ENCODE data around the gene PMPCB.
A peak's percentile ranks its signal among the peaks of the same experiment; 100 is the strongest.

The PMPCB gene

GRCh38 chr7:103325744-103326143 lies 28.5 kb downstream of the PMPCB start:
- no peak for DNase-seq (ENCODE audit: low read depth)

GRCh38 chr7:103336761-103337160 lies 39.5 kb downstream of the PMPCB start:
- no peak for DNase-seq (ENCODE audit: low read depth)

DNA sequence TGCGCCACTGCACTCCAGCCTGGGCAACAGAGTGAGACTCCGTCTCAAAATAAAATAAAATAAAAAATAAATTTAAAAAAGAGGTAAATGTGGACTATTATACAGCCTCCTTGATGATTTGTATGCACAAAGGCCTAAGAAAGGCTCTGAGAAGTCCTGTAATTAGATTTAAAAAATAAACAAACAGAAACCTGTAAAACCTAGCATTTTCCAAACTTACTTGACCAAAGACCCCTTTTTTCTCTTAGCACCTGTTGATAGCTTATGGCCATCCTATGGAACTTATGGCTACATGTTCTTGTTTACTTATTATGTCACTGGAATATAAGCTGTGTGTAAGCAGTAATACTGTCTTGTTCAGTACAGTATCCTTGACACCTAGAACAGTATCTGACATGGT lies 41.6 kb downstream of the PMPCB start:
- no peak for DNase-seq (ENCODE audit: low read depth)

- DNase-seq (ENCODE audit: low read depth) = no peak
Observed at GRCh38 chr7:103341466-103341865, 44.2 kb downstream of the PMPCB start.

DNA sequence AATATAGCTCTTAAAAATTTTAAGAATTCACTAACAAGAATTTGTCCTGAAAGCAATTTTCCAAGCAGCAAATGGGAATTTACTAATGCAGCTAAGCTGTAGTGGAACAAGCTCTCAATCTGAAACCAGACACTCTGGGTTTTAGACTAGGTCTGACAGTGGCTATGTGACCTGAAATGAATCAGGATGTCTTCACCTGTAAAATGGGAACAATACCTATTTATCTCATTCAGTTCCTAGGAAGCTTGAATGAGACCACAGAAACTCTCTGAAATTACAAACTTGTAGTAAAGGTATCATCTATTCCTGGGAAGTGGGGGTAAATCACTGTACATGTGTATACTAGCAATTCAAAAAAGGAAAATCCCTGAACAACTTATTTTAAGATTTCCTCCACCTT lies 46.1 kb downstream of the PMPCB start:
- no peak for DNase-seq (ENCODE audit: low read depth)

GRCh38 chr7:103343758-103344452 lies 46.7 kb downstream of the PMPCB start:
- DNase-seq (ENCODE audit: low read depth) = peak; percentile 7

DNA sequence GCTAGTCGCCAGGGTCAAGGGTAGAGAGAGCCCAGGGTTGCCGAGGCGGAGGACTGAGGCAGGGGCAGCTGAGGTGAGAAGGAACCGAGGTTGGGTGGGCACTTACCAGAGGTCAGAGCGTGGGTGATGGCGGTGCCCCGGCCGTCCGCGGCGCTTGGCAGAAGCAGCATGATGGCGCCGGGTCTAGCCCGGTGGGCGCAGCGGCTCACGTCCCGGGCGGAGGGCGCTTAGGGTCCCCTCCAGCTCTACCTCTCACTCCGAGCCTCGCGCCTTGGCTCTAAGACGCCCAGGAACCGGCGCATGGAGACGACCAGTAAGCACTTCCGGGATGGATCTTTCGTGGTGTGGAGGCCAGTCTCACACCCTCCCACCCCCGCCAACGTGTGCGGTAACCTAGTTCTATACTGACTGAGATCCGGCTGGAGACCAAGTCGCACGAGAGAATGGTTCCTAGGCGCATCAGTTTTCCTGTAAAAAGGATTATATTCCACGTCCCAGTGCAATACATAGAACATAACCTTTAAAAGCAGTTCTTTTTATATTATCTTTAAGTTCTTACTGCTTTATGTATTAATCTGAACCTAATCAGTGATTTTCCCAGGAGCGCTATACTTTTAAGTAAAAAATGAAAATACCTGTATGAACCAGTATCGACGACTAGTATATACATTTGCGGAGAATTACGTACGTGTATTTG lies 47.4 kb downstream of the PMPCB start, which contains the start of gene DNAJC2:
Gene DNAJC2 (minus strand): TSS at position 315 of the 697 bp plus-strand sequence. CDS start 145 bp downstream, at position 170.
- DNase-seq (ENCODE audit: low read depth) = peak; percentile 79

DNA sequence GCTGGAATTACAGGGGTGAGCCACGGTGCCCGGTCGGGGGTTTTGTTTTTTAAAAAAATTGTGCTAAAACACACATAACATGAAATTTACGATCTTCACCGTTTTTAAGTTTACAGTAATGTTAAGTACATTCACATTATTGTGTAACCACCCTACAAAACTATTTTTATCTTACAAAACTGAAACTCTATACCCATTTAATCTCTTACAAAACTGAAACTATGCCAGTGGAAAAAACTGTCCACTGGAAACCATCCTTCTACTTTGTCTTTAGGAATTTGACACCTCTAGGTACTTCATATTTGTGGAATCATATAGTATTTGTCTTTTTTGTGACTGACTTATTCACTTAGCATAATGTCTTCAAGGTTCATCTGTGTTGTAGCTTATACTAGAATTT lies 49.2 kb downstream of the PMPCB start:
- DNase-seq (ENCODE audit: low read depth) = no peak

GRCh38 chr7:103347507-103348267 lies 50.5 kb downstream of the PMPCB start, which contains the start of gene PSMC2:
TSS of gene PSMC2 (plus strand) at chr7:103347643. CDS start at chr7:103347712, 69 bp downstream.
- DNase-seq (ENCODE audit: low read depth) = peak; percentile 78

DNA sequence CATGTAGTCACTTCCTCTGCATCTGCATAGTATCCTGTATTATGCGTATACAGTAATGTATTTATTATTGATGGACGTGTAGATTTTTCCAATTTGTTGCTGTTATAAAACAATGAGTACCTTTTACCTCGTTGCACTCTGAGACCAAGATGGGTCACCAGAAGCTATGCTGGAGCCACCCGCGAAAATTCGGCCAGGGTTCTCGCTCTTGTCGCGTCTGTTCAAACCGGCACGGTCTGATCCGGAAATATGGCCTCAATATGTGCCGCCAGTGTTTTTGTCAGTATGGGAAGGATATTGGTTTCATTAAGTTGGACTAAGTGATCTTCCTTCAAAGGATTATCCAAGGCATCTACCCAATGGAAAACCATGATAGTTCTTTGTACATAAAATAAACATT lies 51.2 kb downstream of the PMPCB start:
- DNase-seq (ENCODE audit: low read depth) = no peak

DNA sequence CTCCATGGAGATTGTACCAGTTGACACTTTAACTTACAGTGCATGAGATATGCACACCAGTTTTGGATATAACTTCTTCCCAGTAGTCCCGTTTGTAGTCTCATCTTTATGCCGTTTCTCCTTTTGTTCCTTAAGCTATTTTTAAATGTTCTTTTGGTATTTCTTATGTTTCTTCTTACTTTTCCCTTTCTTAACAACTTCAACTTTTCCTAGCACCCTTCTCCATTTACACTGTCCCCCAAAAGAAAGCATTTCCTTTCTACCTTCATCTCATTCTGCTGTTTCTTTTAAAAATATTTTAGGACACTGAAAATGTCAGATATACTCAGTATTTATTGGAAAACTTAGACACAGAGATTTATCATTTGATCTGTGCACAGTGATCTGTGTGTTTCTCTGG lies 51.7 kb downstream of the PMPCB start:
- DNase-seq (ENCODE audit: low read depth) = no peak

GRCh38 chr7:103349805-103350204 lies 52.6 kb downstream of the PMPCB start:
- no peak for DNase-seq (ENCODE audit: low read depth)

Data from T follicular helper cell (primary cell).